Parathyroid adenoma (tissue), 2 donors: Measurements from ENCODE around the gene WDR20.
"Not testable (repeated sequence)": the region's sequence is repeated elsewhere in the genome, so short reads cannot be mapped to it uniquely, and the experiment has no call there.

Experiments used
- H2AFZ ChIP-seq: fragments of 300-600 bp; sonication (generic); one replicate; pipeline ENCODE4 v1.7.0; 2017; ENCODE audit warnings: antibody characterized with exemption, mild to moderate bottlenecking
- H3K27ac ChIP-seq: fragments of 300-600 bp; sonication (generic); one replicate; pipeline ENCODE4 v1.7.0; 2017
- H3K27me3 ChIP-seq: fragments of 300-600 bp; sonication (generic); one replicate; pipeline ENCODE4 v1.7.0; 2017; ENCODE audit warnings: low read length; ENCODE audit not compliant: control insufficient read depth, insufficient read depth
- H3K36me3 ChIP-seq: fragments of 300-600 bp; sonication (generic); one replicate; pipeline ENCODE4 v1.7.0; 2017; ENCODE audit warnings: low read length; ENCODE audit not compliant: control insufficient read depth, insufficient read depth
- H3K4me1 ChIP-seq: fragments of 300-600 bp; sonication (generic); one replicate; pipeline ENCODE4 v1.7.0; 2017; ENCODE audit warnings: control low read depth
- H3K4me2 ChIP-seq: fragments of 300-600 bp; sonication (generic); one replicate; pipeline ENCODE4 v1.7.0; 2017; ENCODE audit warnings: low read length
- H3K4me3 ChIP-seq: fragments of 300-600 bp; sonication (generic); one replicate; pipeline ENCODE4 v1.7.0; 2017; ENCODE audit warnings: low read depth, low read length
- H3K79me2 ChIP-seq: fragments of 300-600 bp; sonication (generic); one replicate; pipeline ENCODE4 v1.7.0; 2017; ENCODE audit warnings: control low read depth
- H3K9ac ChIP-seq: fragments of 300-600 bp; sonication (generic); one replicate; pipeline ENCODE4 v1.7.0; 2017; ENCODE audit warnings: mild to moderate bottlenecking
- H3K9me3 ChIP-seq: fragments of 300-600 bp; sonication (generic); one replicate; pipeline ENCODE4 v1.7.0; 2017; ENCODE audit warnings: low read length; ENCODE audit not compliant: control insufficient read depth
- CTCF ChIP-seq: fragments of 300-600 bp; sonication (generic); IDR thresholded peaks from one replicate; pipeline ENCODE4 v1.7.0; 2017; ENCODE audit warnings: antibody characterized with exemption, mild to moderate bottlenecking
- donor health status: primary hyperparathyroidism.

Gene WDR20

GRCh38 chr14:102236026-102236425 is 96.3 kb downstream of the WDR20 start:
- TF ChIP-seq CTCF, result no peak
- Histone ChIP-seq H3K27ac (no peak overlapping the region), H3K9me3 (no peaks in the 10 kb centered on the region)

GRCh38 chr14:102238131-102238530 is 98.4 kb downstream of the WDR20 start:
- H3K36me3 ChIP-seq, result no peaks in the 10 kb centered on the region
- no peaks in the 10 kb centered on the region for H3K27me3 ChIP-seq
- no peak for TF ChIP-seq CTCF
- H3K4me2 ChIP-seq, result no peak overlapping the region
- no peaks in the 10 kb centered on the region for H3K79me2 ChIP-seq
- no peak overlapping the region for H3K9ac ChIP-seq
- H3K4me3 ChIP-seq, result no peak overlapping the region
- H2AFZ ChIP-seq, result no peak overlapping the region
- no peak overlapping the region for H3K27ac ChIP-seq
- no peaks in the 10 kb centered on the region for H3K9me3 ChIP-seq
- H3K4me1 ChIP-seq, result peaks cover 7% of the 10 kb centered on the region

More at GRCh38 chr14:102236026-102236425, 96.3 kb downstream of the WDR20 start:
- no peak overlapping the region for H3K4me2 ChIP-seq
- no peak overlapping the region for H2AFZ ChIP-seq
- H3K36me3 ChIP-seq, result no peaks in the 10 kb centered on the region
- no peak overlapping the region for H3K4me3 ChIP-seq
- no peaks in the 10 kb centered on the region for H3K79me2 ChIP-seq
- H3K9ac ChIP-seq, result no peak overlapping the region
- peaks cover 7% of the 10 kb centered on the region for H3K4me1 ChIP-seq
- no peaks in the 10 kb centered on the region for H3K27me3 ChIP-seq

DNA sequence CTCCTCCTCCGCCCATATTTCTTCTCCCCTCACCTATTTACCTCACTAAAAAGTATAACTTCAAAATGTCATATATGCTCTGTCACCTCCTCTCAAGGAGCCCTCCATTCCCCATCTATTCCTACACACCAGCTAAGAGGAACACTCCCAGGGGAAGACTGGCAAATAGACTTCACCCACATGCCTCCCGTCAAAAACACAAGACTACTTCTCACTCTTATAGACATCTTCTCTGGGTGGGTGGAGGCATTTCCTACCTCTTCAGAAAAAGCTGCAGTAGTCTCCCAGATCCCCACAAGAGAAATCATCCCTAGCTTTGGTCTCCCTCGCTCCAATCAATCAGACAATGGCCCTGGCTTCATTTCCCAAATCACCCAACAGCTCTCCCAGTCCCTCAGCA is 99.1 kb downstream of the WDR20 start:
- H3K9ac ChIP-seq, result no peak overlapping the region
- no peaks in the 10 kb centered on the region for H3K36me3 ChIP-seq
- no peak overlapping the region for H3K27ac ChIP-seq
- no peaks in the 10 kb centered on the region for H3K9me3 ChIP-seq
- no peaks in the 10 kb centered on the region for H3K79me2 ChIP-seq
- H2AFZ ChIP-seq, result no peak overlapping the region
- no peaks in the 10 kb centered on the region for H3K27me3 ChIP-seq
- H3K4me3 ChIP-seq, result no peak overlapping the region
- peaks cover 7% of the 10 kb centered on the region for H3K4me1 ChIP-seq
- H3K4me2 ChIP-seq, result no peak overlapping the region
- TF ChIP-seq CTCF, result no peak

DNA sequence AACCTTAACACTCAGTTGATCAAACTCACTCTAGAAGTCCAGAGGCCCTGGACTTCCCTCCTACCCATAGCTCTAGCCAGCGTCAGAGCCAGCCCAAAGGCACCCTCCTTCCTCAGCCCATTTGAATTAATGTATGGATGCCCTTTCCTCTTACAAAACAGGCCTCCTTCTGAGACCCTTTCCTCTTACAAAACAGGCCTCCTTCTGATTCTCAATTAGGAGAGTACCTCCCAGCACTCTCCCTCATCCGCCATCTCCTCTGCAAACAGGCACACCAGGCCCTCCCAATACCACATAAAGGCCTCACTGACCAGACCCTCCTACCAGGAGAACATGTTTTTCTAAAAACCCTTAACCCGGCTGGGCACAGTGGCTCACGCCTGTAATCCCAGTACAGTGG is 99.5 kb downstream of the WDR20 start:
- H3K27me3 ChIP-seq, result no peaks in the 10 kb centered on the region
- no peak overlapping the region for H3K4me2 ChIP-seq
- H3K79me2 ChIP-seq, result no peaks in the 10 kb centered on the region
- no peak overlapping the region for H2AFZ ChIP-seq
- no peak for TF ChIP-seq CTCF
- no peak overlapping the region for H3K27ac ChIP-seq
- no peak overlapping the region for H3K9ac ChIP-seq
- H3K4me1 ChIP-seq, result peaks cover 7% of the 10 kb centered on the region
- no peak overlapping the region for H3K4me3 ChIP-seq
- H3K9me3 ChIP-seq, result no peaks in the 10 kb centered on the region
- H3K36me3 ChIP-seq, result no peaks in the 10 kb centered on the region

- not testable (repeated sequence) for H3K4me1 ChIP-seq, H3K9me3 ChIP-seq, H2AFZ ChIP-seq, H3K27ac ChIP-seq, H3K79me2 ChIP-seq, H3K36me3 ChIP-seq, H3K9ac ChIP-seq, H3K4me3 ChIP-seq, H3K4me2 ChIP-seq, H3K27me3 ChIP-seq
These were observed 100.8 kb downstream of the WDR20 start for GRCh38 chr14:102240481-102240880.
